Measurements from ENCODE around the gene CHEK1. TPM values are rescaled to one million over a fixed set of nuclear protein-coding genes. Genes with fewer than 3 reads are reported as not detected.

The CHEK1 gene
- total and polyA plus RNA-seq, 2 donors (not counting 3 experiments of a cell fraction or from before 2014, with no cell fraction given): 15.0 to 66.1 TPM

DNA sequence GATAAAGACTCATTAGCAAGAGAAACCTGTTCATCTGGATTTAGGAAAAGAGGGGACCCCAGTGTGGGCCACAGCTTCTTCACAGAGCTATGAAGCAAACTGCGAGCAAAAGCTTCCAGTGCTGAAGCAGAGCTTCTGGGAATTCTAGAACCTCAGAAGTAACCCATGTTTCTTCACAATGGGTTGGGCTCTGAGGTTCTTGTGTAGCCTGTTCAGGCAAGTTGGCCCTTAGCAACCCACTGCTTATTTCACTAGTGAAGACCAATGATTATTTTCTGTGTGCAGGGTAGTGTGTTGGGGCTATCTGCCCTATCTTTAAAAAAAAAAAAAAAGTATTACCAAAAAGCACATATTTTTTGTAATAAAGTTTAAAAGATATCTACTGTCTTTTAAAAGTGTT lies 55.8 kb downstream of the CHEK1 start, which contains the start of gene ACRV1:
ACRV1 (minus strand) TSS at position 101 of the 400 bp plus-strand sequence; CDS start at position 34, 67 bp downstream.
- no peak within 1 kb of the TSS for H3K4me2 ChIP-seq (ENCODE audit: insufficient read depth, low read length)
- intact Hi-C loops (cut with micrococcal nuclease): no loop called here
- peaks cover 2 to 11% of the 10 kb centered on the region in 2 experiments for H3K36me3 ChIP-seq (ENCODE audit: control insufficient read depth in 2 of 2, extremely low read depth in 1 of 2, insufficient read depth in 2 of 2, low read length in 2 of 2)
- H3K79me2 ChIP-seq (ENCODE audit: control insufficient read depth, insufficient read depth, low read length): no peaks in the 10 kb centered on the region
- no peak within 1 kb of the TSS for H2AFZ ChIP-seq (ENCODE audit: low read depth, low read length)
- dilution Hi-C loops (cut with MboI; ENCODE audit: extremely low pct_ligation_motif_present, low sequenced_read_pairs): no loop called here
- no peaks in the 10 kb centered on the region for H3K9me3 ChIP-seq (replicated peaks; ENCODE audit: control insufficient read depth, insufficient read depth, low read length)
- no peak within 1 kb of the TSS for H3K9ac ChIP-seq (replicated peaks; ENCODE audit: extremely low read depth, insufficient read depth, low read length)
- POLR2A ChIA-PET: no interaction called here
- no TSS peak for BruUV-seq (replicated peaks)
- DNase-seq (ENCODE audit: low read depth, low spot score) (no peak), FAIRE-seq (no peak)
- H4K20me1 ChIP-seq (replicated peaks; ENCODE audit: control insufficient read depth, extremely low read depth, insufficient read depth, low read length): no peaks in the 10 kb centered on the region
- H3K27me3 ChIP-seq (ENCODE audit: control insufficient read depth in 2 of 2, insufficient read depth in 2 of 2, low read length in 2 of 2): no peaks in the 10 kb centered on the region
- H3K27ac ChIP-seq (ENCODE audit: insufficient read depth, low read depth, low read length): no peak within 1 kb of the TSS
- no peaks in the 10 kb centered on the region for H3K9me1 ChIP-seq (replicated peaks; ENCODE audit: control insufficient read depth, extremely low read depth, insufficient read depth, low read length)
- CTCF ChIA-PET: interaction anchor here (1.6 to 6.1 kb wide), 4 partner anchors 11 to 252 kb away, joined by 3 to 44 read pairs (median 26); partner anchors contain the start of gene CHEK1
- TF ChIP-seq POLR2AphosphoS5 (IDR thresholded peaks at IDR 0.05; ENCODE audit: insufficient read depth, low read depth, low read length): no peak
- TF ChIP-seq, protein P1, sequence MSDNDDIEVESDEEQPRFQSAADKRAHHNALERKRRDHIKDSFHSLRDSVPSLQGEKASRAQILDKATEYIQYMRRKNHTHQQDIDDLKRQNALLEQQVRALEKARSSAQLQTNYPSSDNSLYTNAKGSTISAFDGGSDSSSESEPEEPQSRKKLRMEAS (IDR thresholded peaks at IDR 0.05; ENCODE audit: insufficient read depth, insufficient read length): no peak
- TF ChIP-seq, protein P2, sequence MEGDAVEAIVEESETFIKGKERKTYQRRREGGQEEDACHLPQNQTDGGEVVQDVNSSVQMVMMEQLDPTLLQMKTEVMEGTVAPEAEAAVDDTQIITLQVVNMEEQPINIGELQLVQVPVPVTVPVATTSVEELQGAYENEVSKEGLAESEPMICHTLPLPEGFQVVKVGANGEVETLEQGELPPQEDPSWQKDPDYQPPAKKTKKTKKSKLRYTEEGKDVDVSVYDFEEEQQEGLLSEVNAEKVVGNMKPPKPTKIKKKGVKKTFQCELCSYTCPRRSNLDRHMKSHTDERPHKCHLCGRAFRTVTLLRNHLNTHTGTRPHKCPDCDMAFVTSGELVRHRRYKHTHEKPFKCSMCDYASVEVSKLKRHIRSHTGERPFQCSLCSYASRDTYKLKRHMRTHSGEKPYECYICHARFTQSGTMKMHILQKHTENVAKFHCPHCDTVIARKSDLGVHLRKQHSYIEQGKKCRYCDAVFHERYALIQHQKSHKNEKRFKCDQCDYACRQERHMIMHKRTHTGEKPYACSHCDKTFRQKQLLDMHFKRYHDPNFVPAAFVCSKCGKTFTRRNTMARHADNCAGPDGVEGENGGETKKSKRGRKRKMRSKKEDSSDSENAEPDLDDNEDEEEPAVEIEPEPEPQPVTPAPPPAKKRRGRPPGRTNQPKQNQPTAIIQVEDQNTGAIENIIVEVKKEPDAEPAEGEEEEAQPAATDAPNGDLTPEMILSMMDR (IDR thresholded peaks at IDR 0.05; ENCODE audit: extremely low read depth in 1 of 2, insufficient read depth in 1 of 2, low read depth in 1 of 2, low read length in 2 of 2): no peak
- no peak for TF ChIP-seq MYC (IDR thresholded peaks at IDR 0.05; ENCODE audit: low read depth, low read length)
- no peak for TF ChIP-seq GATA2 (IDR thresholded peaks at IDR 0.05; ENCODE audit: insufficient read depth, insufficient read length, low read depth, low read length)
- no peak for TF ChIP-seq JUN (IDR thresholded peaks at IDR 0.05; ENCODE audit: borderline replicate concordance, insufficient read depth, insufficient read length, low read depth)
- no peak for TF ChIP-seq POLR2A (IDR thresholded peaks at IDR 0.05; ENCODE audit: low read depth, low read length)
- no peak for TF ChIP-seq FOS (IDR thresholded peaks at IDR 0.05; ENCODE audit: borderline replicate concordance, insufficient read depth, low read length)
- no peak for TF ChIP-seq EZH2 (IDR thresholded peaks at IDR 0.05; ENCODE audit: borderline replicate concordance, low read depth, low read length, severe bottlenecking)
- no peaks in the 10 kb centered on the region for H3K4me1 ChIP-seq (ENCODE audit: control insufficient read depth, extremely low read depth, insufficient read depth, low read length)
- H3K4me3 ChIP-seq (replicated peaks in 1 of 3; ENCODE audit: insufficient read depth in 1 of 3, low read depth in 1 of 3, low read length in 3 of 3): no peak within 1 kb of the TSS
